HEK293T (cell line): ENCODE data around the gene GXYLT2.

Experiments used
- ARNT ChIP-seq: fragments of 450-650 bp; IDR thresholded peaks from 2 replicates; pipeline ENCODE4 v1.6.1; 2017; ENCODE audit warnings: mild to moderate bottlenecking
- CTBP1 ChIP-seq: fragments of 450-650 bp; IDR thresholded peaks from 2 replicates; pipeline ENCODE4 v1.6.1; 2016; ENCODE audit warnings: borderline replicate concordance
- ELF4 ChIP-seq: fragments of 450-650 bp; IDR thresholded peaks from 2 replicates; pipeline ENCODE4 v1.6.1; 2017; ENCODE audit warnings: antibody characterized with exemption
- FOXA1 ChIP-seq: fragments of 450-650 bp; IDR thresholded peaks from 2 replicates; pipeline ENCODE4 v1.6.1; 2016; ENCODE audit warnings: mild to moderate bottlenecking
- FOXK2 ChIP-seq: fragments of 450-650 bp; IDR thresholded peaks from 2 replicates; pipeline ENCODE4 v1.6.1; 2016; ENCODE audit warnings: mild to moderate bottlenecking
- FOXM1 ChIP-seq: fragments of 450-650 bp; IDR thresholded peaks from 2 replicates; pipeline ENCODE4 v1.6.1; 2017; ENCODE audit warnings: mild to moderate bottlenecking, borderline replicate concordance
- HDGF ChIP-seq: fragments of 450-650 bp; IDR thresholded peaks from 2 replicates; pipeline ENCODE4 v1.6.1; 2017; ENCODE audit warnings: antibody characterized with exemption, borderline replicate concordance
- L3MBTL2 ChIP-seq: fragments of 450-650 bp; conservative IDR thresholded peaks from 2 replicates; pipeline ENCODE4 v1.6.1; 2016; ENCODE audit warnings: mild to moderate bottlenecking
- NFRKB ChIP-seq: fragments of 450-650 bp; IDR thresholded peaks from 2 replicates; pipeline ENCODE4 v1.6.1; 2016; ENCODE audit warnings: mild to moderate bottlenecking, moderate library complexity
- PKNOX1 ChIP-seq: fragments of 450-650 bp; IDR thresholded peaks from 2 replicates; pipeline ENCODE4 v1.6.1; 2016
- SP1 ChIP-seq: fragments of 450-650 bp; IDR thresholded peaks from 2 replicates; pipeline ENCODE4 v1.6.1; 2017
- SUZ12 ChIP-seq: fragments of 450-650 bp; IDR thresholded peaks from 2 replicates; pipeline ENCODE4 v1.6.1; 2016; ENCODE audit warnings: mild to moderate bottlenecking
- TARDBP ChIP-seq: fragments of 450-650 bp; IDR thresholded peaks from 2 replicates; pipeline ENCODE4 v1.6.1; 2016

- TF ChIP-seq HDGF (no peak), SUZ12 (no peak), CTBP1 (no peak), PKNOX1 (no peak), TARDBP (no peak), SP1 (no peak), ARNT (no peak), ELF4 (no peak), FOXK2 (no peak), FOXM1 (no peak), FOXA1 (no peak), NFRKB (no peak), L3MBTL2 (no peak)
Observed at GRCh38 chr3:72844436-72844993, 43.3 kb upstream of the GXYLT2 start.
